Lower leg skin (tissue), 3 donors: ENCODE data around the gene CTSZ.

ENCODE experiments used
- POLR2A ChIP-seq, 2 donors: fragments of 450-650 bp; IDR thresholded peaks; one replicate each; pipeline ENCODE4 v1.6.1; 2016 to 2017; ENCODE audit warnings: antibody characterized with exemption in 2 of 2, mild to moderate bottlenecking in 1 of 2, moderate library complexity in 1 of 2
- TF ChIP-seq, protein P1 (sequence below), 3 donors: fragments of 450-650 bp; IDR thresholded peaks; one replicate each; pipeline ENCODE4 v1.5.1; 2016; ENCODE audit warnings: antibody characterized with exemption in 3 of 3, mild to moderate bottlenecking in 3 of 3, moderate library complexity in 2 of 3

DNA sequence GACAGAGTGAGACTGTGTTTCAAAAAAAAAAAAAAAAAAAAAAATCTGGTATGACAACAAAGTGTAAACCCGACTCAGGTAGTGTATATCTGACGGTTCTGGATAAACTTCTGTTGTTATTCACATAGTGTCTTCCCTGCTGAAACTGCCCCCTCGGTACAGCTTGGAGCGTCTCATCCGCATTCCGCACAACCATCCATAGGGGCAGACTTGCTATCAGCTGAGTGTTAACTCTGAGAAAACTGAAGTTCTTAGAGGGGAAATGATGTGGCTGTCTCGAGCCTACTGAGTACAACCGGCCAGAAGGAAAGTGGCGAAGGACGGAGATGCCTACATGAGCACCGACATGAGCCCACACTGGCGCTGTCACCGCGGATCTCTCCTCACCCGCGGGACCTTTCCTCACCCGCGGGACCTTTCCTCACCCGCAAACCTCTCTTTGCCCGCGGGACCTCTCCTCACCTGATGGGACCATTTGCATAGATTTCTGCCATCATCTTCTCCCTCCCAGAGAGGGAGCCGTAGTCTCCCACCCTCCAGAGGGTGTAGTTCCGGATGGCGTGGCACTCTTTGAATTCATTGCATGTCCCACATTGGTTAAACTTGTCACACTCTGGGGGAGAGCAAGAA lies 9.8 kb downstream of the CTSZ start:
- TF ChIP-seq POLR2A (IDR thresholded peaks at IDR 0.05) = no peak
- TF ChIP-seq, protein P1, sequence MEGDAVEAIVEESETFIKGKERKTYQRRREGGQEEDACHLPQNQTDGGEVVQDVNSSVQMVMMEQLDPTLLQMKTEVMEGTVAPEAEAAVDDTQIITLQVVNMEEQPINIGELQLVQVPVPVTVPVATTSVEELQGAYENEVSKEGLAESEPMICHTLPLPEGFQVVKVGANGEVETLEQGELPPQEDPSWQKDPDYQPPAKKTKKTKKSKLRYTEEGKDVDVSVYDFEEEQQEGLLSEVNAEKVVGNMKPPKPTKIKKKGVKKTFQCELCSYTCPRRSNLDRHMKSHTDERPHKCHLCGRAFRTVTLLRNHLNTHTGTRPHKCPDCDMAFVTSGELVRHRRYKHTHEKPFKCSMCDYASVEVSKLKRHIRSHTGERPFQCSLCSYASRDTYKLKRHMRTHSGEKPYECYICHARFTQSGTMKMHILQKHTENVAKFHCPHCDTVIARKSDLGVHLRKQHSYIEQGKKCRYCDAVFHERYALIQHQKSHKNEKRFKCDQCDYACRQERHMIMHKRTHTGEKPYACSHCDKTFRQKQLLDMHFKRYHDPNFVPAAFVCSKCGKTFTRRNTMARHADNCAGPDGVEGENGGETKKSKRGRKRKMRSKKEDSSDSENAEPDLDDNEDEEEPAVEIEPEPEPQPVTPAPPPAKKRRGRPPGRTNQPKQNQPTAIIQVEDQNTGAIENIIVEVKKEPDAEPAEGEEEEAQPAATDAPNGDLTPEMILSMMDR (IDR thresholded peaks at IDR 0.05) = no peak
